ENCODE data around the gene BCR. TPM values are rescaled to one million over a fixed set of nuclear protein-coding genes. Genes with fewer than 3 reads are reported as not detected.

Gene BCR
- polyA plus RNA-seq, 3 donors = 10.3 to 37.9 (median 14.8) TPM

DNA sequence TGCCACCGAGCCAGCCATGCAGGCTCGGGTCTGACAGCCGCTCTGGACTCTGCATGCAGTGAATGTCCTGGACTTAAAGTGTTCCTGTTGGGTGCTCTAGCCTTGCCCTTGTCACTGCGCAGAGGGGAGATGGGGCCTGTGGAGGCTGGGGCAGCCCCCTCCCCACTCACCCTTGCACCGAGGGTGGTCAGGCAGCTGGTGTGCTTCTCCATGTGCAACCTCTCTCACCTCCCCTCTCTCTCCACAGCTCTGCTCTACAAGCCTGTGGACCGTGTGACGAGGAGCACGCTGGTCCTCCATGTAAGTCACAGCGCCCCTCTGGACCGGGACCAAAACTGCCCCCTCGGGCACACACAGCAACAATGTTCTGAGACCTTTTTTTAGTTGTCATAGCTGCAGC lies 92.5 kb downstream of the BCR start:
- WGBS, 3 donors = 91 to 95% (median 94%) methylated on average over 11 of the region's 11 CpGs
- no peak overlapping the region for H3K27ac ChIP-seq (ENCODE audit: low read depth, low read length)

DNA sequence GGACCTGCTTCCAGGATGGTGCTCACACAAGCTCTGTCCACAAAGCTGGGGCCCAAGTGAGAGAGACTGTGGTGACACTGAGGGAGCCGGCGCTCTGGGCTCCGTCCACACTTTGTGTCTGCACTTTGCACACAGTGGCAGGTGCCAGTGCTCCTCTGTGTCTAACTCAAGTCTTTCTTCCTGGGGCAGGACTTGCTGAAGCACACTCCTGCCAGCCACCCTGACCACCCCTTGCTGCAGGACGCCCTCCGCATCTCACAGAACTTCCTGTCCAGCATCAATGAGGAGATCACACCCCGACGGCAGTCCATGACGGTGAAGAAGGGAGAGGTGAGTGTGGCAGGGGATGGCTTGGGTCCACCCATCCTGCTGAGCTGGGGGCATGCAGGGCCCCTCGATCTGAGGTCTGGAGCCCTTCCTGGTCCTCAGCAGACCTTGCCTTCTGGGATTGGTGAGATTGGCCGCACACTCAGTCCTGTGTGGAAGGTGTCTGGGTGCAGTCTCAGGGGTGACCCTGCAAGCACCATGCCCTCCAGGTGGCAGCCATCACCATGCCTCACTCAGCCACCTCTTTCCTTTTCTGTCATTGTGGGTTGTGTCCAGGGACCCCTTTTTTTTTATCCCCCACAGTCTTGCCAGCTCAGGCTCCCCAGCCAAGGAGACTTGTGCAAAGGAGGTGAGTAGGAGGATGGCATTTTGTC lies 93.3 kb downstream of the BCR start:
- WGBS, 3 donors = 90 to 96% (median 92%) methylated on average over 10 of the region's 10 CpGs
- no peak overlapping the region for H3K27ac ChIP-seq (ENCODE audit: low read depth, low read length)

DNA sequence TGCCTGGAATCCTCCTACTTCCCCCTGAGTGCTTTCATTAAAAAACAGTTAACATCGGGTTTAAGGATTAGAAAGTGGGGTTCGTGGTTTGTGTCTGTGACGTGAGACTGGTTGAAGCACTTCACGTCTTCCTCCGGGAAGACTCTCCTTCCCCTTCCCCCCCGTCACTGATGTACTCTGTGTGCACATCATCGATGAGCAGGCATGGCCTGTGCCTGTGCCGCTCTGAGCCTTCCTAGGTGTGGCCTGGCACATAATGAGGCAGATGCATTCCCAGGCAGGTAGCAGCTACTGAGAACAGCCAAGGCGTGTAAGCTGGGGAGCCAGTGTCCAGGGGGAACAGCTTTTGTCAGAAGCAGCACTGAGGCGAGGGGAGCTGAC lies 93.8 kb downstream of the BCR start:
- H3K27ac ChIP-seq (ENCODE audit: low read depth, low read length) = no peak overlapping the region
- WGBS, 3 donors = 80 to 93% (median 82%) methylated on average over 10 of the region's 10 CpGs

DNA sequence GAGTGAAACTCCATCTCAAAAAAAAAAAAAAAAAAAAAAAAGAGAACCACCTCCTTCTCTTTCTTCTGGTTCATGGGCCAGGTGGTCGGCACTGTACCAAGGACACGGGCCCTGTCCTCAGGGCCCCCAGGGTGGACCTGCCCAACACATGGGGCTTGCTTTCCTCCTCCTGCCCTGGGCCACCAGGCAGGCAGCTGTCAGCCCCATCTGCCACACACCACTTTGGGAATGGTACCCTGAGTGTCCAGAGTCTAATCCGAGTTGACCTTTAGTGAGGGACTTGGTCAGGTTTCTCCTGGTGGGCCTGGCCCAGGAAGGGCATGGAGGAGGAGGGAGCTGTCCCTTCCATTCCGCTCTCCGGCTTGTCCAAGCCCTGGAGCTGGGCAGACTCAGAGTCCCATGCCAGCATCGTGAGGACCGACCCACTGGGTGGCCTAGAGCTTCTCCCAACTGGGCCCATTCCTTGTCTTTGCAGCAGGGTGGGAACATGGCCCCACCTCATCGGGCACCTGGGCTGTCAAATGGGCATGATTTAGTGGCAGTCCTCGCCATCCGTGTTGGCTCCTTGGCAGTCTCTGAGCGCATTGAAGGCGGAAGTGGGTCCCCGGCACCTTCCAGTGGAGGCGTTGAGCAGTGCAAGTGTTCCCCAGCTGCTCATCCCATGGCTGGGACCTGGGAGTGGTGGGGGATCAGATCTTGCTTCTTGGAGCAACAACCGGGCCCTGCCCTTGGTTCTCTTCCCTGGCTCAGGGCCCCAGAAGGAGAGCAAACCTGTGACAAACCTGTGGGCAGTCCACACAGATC lies 94.8 kb downstream of the BCR start:
- no peak overlapping the region for H3K27ac ChIP-seq (ENCODE audit: low read depth, low read length)
- WGBS, 3 donors = 94 to 95% (median 95%) methylated on average over 15 of the region's 15 CpGs

- no peak overlapping the region for H3K27ac ChIP-seq (ENCODE audit: low read depth, low read length)
- WGBS, 3 donors = 90 to 94% (median 93%) methylated on average over 14 of the region's 14 CpGs
Observed at GRCh38 chr22:23275751-23276150, 95.4 kb downstream of the BCR start.

DNA sequence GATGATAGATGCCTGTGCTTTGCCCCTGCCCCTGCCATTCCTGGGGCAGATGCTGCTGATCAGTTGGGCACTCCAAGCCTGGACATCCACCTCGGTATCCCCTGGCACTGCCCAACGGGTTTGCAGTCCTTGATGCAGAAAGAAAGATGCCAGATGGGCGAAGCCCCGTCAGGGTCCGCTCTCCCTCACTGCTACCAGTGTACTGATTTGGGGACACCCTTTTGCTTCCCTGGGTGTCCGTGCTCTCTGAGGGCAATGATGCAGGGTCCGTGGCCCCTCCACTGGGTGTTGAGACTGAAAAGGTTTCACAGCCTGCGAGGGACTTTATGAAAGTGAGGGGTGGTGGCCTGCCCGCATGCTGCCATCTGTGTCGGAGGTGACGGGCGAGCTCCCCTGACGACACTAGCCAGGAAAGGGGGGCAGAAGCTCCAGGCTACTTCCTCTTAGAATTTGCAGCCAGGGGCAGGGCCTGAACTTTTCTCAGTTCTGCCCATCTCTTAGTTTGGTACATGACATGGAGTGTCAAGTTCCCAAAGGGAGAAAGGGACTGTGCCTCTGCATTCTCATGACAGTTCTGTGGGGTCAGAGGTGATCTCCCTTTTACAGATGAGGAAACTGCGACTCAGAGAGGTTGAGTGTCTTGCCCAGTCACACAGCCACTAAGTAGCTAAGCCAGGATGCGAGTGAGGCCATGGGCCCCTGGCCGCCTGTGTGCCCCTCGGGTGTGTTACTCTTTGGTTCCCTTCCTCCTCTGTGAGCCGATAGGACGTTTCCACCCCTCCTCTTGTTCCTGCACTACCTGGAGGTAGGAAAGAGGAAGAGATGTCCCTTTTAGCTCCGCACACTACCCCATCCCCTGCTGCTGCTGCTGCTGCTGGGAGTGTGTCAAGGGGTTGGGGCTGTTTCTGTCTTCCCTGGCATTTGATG lies 96.6 kb downstream of the BCR start:
- H3K27ac ChIP-seq (ENCODE audit: low read depth, low read length) = no peak overlapping the region

GRCh38 chr22:23277583-23278295 lies 97.4 kb downstream of the BCR start:
- H3K27ac ChIP-seq (ENCODE audit: low read depth, low read length) = no peak overlapping the region
- 87 to 93% (median 89%) methylated on average over 15 of the region's 15 CpGs for WGBS, 3 donors

More for the DNA sequence above, 96.6 kb downstream of the BCR start:
- WGBS, 3 donors = 80 to 90% (median 81%) methylated on average over 20 of the region's 20 CpGs

DNA sequence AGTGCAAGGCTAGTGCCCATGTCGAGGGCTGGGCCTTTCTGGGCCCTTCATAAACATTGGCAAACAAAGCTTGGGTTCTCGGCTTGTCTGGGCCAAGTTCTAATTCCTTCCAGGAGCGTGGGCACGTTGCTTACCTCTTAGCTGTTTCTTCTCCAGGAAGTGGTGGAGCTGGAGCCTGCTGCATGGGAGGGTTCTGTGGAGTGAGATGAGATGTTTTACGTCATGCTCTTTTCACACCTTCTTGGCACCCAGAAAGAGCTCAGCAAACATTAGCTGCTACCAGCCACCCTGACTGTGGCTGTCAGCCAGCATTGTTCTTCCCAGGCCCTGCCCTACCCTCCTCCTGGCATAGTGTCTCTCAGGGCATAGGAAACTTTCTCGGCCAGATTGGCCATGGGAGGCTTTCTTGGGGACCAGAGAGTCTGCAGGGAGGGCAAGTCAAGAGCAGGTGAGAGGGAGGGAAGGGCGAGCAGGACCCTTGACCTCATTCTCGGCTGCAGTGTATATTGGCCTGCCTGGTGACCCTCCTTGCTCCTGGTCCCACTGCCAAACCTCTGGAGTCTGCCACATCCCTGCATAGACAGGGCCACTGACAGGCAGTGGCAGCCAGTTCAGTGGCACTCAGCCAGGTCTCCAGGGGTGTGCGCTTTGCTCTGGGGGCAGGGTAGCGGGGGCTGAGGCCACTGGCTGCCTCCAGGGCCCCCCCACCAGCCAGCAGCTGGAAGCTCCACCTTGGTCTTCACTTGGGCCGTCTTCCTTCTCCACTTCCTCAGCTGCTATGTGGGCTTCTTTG lies 98.8 kb downstream of the BCR start:
- H3K27ac ChIP-seq (ENCODE audit: low read depth, low read length) = no peak overlapping the region
- WGBS, 3 donors = 37 to 58% (median 46%) methylated on average over 11 of the region's 11 CpGs

- WGBS, 3 donors = 80 to 85% (median 83%) methylated on average over 6 of the region's 6 CpGs
- H3K27ac ChIP-seq (ENCODE audit: low read depth, low read length) = no peak overlapping the region
Observed at GRCh38 chr22:23279781-23280180, 99.5 kb downstream of the BCR start.

- H3K27ac ChIP-seq (ENCODE audit: low read depth, low read length) = no peak overlapping the region
- 91 to 92% (median 92%) methylated on average over 13 of the region's 13 CpGs for whole genome bisulfite sequencing, 3 donors
Observed at GRCh38 chr22:23280356-23281052, 100.2 kb downstream of the BCR start.

- H3K27ac ChIP-seq (ENCODE audit: low read depth, low read length) = no peak overlapping the region
- WGBS, 3 donors = 86 to 91% (median 90%) methylated on average over 11 of the region's 11 CpGs
Observed at GRCh38 chr22:23281053-23281405, 100.7 kb downstream of the BCR start.

DNA sequence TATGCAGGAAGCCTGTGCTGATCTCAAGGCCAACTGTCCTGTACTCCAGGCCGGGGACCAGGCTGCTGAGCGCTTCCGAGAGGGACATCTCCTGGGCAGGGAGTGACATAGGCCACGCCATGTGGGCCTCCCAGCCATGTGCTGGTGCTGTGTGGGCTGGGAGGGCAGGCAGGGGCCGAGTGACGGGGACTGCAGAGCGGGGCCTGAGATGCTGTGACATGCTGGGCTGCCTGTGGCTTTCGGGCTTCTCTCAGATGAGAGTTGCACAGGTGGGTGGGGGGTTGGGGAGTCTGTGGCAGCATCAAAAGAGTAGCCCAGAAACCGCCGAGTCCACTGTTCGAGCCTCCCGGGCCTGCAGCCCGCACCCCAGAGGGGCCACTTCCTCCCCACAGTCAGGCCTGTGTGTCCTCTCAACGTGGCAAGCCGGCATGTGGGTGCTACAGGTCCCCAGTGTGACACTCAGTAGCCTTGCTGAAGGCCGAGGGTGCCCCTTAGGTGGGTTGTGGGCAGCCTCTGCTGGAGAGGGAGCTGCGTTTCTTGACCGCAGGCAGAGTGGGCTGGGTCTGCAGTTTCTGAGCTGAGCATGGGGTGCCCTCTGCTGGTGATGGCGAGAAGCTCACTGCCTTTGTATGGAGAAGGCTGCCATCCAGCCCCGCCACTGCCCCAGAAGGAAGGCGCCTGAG lies 101.2 kb downstream of the BCR start:
- WGBS, 3 donors = 46 to 55% (median 47%) methylated on average over 21 of the region's 21 CpGs
- no peak overlapping the region for H3K27ac ChIP-seq (ENCODE audit: low read depth, low read length)

GRCh38 chr22:23282089-23282501 lies 101.8 kb downstream of the BCR start:
- no peak overlapping the region for H3K27ac ChIP-seq (ENCODE audit: low read depth, low read length)
- WGBS, 3 donors = 50 to 57% (median 56%) methylated on average over 16 of the region's 16 CpGs

DNA sequence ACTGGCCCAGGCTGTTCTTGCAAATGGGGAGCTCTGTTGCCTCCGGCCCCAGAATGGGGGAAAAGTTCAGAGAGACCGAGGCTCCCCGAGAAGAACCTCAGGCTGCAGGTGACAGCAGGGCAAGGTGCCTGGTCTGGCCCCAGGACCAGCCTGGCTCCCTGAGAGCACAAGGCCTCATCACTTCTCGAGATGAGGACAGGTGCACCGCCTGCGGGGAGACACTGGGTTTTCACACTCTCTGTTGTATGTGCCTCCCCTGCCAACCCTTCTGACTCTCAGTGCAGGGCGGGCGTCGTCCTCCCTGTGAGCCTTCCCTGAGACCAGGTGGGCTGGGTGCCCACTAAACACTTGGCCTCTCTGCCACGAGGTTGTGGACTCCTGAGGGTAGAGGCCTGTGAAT lies 102.2 kb downstream of the BCR start:
- 93 to 98% (median 95%) methylated on average over 10 of the region's 10 CpGs for WGBS, 3 donors

GRCh38 chr22:23282986-23283385 lies 102.7 kb downstream of the BCR start:
- WGBS, 3 donors = 96 to 97% (median 96%) methylated on average over 11 of the region's 11 CpGs

More for the DNA sequence above, 102.2 kb downstream of the BCR start:
- no peak overlapping the region for H3K27ac ChIP-seq (ENCODE audit: low read depth, low read length)

More at GRCh38 chr22:23282986-23283385, 102.7 kb downstream of the BCR start:
- no peak overlapping the region for H3K27ac ChIP-seq (ENCODE audit: low read depth, low read length)

Measured in adipose tissue (tissue), 3 donors.